ENCODE measurements around the gene FXYD4.

DNA sequence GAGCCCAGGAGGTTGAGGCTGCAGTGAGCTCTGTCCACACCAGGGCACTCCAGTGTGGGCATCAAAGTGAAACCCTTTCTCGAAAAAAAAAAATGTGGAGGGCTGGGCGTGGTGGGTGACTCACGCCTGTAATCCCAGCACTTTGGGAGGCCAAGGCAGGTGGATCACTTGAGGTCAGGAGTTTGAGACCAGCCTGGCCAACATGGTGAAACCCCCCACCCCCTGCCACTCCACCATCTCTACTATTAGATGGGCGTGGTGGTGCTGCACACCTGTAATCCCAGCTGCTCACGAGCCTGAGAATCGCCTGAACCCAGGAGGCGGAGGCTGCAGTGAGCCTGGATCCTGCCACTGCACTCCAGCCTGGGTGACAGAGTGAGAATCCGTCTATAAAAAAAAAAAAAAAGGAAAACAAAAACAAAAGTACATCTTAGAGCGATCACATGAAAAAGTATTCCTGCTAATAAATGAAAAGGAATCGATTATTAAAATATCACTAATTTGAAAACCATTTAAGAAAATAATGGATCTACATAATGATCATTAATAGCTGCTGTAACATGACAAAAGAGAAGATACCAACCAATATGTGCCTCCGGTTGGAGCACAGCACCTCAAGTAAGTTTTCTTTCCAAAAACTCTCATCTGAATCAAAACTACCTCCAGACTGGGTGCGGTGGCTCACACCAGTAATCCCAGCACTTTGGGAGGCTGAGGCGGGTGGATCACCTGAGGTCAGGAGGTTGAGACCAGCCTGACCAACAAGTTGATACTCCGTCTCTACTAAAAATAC is 32.7 kb downstream of the FXYD4 start:
- TF ChIP-seq POLR2A (IDR thresholded peaks at IDR 0.05), result no peak
- TF ChIP-seq, protein P1, sequence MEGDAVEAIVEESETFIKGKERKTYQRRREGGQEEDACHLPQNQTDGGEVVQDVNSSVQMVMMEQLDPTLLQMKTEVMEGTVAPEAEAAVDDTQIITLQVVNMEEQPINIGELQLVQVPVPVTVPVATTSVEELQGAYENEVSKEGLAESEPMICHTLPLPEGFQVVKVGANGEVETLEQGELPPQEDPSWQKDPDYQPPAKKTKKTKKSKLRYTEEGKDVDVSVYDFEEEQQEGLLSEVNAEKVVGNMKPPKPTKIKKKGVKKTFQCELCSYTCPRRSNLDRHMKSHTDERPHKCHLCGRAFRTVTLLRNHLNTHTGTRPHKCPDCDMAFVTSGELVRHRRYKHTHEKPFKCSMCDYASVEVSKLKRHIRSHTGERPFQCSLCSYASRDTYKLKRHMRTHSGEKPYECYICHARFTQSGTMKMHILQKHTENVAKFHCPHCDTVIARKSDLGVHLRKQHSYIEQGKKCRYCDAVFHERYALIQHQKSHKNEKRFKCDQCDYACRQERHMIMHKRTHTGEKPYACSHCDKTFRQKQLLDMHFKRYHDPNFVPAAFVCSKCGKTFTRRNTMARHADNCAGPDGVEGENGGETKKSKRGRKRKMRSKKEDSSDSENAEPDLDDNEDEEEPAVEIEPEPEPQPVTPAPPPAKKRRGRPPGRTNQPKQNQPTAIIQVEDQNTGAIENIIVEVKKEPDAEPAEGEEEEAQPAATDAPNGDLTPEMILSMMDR (IDR thresholded peaks at IDR 0.05), result no peak
